ENCODE data around the gene MAPKAPK5.
A peak's percentile ranks its signal among the peaks of the same experiment; 100 is the strongest.
"Not testable (repeated sequence)": the region's sequence is repeated elsewhere in the genome, so short reads cannot be mapped to it uniquely, and the experiment has no call there.

MAPKAPK5 gene, protein sequence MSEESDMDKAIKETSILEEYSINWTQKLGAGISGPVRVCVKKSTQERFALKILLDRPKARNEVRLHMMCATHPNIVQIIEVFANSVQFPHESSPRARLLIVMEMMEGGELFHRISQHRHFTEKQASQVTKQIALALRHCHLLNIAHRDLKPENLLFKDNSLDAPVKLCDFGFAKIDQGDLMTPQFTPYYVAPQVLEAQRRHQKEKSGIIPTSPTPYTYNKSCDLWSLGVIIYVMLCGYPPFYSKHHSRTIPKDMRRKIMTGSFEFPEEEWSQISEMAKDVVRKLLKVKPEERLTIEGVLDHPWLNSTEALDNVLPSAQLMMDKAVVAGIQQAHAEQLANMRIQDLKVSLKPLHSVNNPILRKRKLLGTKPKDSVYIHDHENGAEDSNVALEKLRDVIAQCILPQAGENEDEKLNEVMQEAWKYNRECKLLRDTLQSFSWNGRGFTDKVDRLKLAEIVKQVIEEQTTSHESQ

DNA sequence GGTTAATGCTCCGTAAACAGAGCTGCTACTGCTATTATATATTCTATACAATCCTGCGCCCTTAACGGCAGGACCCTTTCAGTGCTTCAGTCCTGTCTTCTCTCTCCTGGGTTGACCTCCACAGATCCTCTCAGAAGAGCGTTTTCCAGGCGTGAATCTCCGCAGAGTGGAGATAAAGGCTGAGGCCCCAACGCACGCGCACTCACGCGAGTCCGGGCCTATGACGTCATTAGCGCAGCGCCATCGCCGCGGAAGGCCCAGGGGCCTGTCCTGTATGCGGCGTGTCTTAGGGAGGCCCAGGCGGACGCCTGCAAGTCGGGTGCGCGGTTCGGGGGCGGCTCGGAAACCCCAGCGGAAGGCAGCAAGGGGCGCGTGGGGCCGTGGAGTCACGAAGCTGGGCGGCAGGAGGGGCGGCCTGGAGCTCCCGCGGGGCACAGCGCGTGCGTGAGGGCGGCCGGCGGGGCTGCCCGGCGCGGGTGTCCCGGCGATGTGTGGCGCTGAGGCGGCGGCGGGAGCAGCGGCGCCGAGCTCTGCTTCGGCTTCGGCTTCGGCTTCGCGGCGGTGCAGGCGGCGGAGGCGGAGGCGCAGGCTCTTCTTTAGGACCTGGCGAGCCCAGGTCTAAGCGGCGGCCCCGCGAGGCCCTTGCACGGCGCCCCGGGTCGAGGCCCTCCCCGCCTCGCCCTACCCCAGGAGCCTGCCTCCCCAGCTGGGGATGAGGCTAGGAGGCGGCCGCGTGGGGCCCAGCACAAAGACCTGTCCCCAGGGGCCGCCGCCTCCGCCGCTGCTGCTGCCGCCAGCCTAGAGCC is at the start of gene MAPKAPK5:
Gene MAPKAPK5, plus strand, starts transcription at position 479 of the 806 bp plus-strand sequence. CDS start 506 bp downstream, outside the sequence.
- peak; percentile 99 for DNase-seq

DNA sequence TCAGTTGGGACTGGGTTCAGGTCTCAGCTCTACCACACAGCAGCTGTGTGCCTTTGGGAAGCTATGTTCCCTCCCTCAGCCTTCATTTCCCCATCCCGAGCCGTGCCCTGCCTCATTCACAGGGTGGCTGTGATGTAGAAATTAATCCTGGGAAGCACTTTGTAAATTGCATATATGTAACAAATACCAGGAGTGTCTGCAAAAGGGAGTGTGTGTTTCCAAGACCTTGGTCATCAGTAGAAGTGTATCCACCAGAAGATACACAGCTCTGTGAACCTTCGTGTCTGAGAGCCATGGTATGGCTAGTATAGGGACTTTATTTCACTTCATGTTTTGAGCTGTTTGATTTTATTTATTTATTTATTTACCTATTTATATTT is 49.2 kb upstream of the MAPKAPK5 start:
- no peak for DNase-seq

DNA sequence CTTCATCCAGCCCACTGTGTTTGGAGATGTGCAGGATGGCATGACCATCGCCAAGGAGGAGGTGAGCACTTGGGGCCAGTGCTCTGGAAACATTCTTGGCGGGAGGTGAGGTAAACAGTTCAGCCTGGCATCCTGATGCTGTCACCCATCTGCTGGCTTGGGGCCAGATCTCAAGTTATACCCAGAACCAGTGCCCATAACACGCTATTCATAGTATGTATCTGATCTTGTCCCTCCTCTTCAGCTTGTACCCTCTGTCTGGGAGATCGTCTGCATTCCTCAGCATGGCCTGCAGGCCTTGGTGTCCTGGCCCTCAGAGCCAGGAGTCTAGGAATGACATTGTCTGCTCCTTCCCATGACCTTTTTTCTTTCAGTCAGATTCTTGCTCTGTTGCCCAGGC is 43.8 kb upstream of the MAPKAPK5 start:
- DNase-seq = no peak

DNA sequence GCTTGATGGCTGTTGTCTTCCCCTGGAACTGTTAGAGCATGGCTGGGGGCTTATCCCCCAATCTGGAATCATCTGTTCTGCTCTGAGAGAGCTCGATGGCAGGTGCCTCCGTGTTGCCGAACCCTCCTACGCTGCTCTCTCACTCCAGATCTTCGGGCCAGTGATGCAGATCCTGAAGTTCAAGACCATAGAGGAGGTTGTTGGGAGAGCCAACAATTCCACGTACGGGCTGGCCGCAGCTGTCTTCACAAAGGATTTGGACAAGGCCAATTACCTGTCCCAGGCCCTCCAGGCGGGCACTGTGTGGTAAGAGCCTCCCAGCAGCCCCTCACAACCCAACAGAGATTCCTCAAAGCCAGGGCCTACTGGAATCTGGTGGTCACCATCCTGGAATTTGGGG is 42.3 kb upstream of the MAPKAPK5 start:
- no peak for DNase-seq

DNA sequence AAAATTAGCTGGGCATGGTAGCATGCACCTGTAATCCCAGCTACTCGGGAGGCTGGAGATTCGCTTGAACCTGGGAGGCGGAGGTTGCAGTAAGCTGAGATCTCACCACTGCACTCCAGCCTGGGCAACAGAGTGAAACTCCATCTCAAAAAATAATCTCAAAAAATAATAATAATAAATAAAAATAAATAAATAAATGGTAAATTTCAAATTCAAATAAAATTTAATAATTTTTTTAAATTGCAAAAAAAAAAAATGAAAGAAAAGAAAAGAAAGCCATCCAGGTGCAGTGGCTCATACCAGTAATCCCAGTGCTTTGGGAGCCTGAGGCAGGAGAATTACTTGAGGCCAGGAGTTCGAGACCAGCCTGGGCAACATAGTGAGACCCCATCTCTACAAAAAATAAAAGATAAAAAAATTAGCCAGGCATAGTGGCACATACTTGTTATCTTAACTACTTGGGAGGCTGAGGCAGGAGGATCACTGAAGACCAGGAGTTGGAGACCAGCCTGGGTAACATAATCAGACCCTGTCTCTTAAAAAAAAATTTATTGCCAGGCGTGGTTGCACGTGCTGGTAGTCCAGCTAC is 38.9 kb upstream of the MAPKAPK5 start:
- no peak for DNase-seq

DNA sequence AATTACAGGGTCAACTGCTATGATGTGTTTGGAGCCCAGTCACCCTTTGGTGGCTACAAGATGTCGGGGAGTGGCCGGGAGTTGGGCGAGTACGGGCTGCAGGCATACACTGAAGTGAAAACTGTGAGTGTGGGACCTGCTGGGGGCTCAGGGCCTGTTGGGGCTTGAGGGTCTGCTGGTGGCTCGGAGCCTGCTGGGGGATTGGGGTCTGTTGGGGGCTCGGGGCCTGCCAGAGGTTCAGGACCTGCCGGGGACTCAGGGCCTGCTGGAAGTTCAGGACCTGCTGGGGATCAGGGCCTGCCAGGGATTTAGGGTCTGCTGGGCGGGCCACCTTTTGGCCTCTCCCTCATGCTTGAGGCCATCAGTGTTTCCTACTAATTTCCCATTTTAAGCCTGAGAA is 38.2 kb upstream of the MAPKAPK5 start:
- no peak for DNase-seq

DNA sequence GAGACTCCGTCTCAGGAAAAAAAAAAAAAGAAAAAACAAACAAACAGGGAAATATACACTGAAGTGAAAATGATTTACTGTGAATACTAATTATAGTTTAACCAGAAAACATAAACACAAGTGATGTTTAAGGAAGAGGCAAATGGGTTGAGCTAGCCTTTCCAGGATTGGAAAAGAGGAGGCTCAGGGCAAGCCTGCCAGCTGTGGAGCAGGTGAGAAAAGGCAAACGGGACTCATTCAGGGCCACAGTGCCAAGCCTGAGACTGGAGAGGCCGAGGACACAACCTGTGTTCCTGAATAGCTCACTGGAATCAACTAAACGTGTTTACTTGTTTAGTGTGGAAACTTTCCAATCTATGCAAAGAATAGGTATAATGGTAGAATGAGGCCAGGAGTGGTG is 35.7 kb upstream of the MAPKAPK5 start:
- no peak for DNase-seq

DNA sequence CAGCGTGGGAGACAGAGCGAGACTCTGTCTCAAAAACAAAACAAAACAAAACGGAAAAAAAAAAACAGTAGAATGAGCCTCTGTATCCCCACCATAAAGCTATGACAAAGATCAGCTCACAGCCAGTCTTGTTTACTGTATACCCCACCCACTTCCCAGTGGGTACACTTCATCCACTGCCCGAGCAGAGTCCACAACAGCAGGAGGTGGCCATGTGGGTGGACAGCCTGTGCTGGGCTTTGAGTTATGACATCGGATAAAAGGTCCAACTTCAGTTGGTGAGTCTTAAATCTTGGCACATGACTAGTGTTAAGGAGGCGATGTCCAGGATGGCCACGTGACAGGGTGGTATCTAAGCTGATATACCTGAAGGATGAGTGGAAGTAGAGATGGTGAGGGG is 34.8 kb upstream of the MAPKAPK5 start:
- DNase-seq = no peak

DNA sequence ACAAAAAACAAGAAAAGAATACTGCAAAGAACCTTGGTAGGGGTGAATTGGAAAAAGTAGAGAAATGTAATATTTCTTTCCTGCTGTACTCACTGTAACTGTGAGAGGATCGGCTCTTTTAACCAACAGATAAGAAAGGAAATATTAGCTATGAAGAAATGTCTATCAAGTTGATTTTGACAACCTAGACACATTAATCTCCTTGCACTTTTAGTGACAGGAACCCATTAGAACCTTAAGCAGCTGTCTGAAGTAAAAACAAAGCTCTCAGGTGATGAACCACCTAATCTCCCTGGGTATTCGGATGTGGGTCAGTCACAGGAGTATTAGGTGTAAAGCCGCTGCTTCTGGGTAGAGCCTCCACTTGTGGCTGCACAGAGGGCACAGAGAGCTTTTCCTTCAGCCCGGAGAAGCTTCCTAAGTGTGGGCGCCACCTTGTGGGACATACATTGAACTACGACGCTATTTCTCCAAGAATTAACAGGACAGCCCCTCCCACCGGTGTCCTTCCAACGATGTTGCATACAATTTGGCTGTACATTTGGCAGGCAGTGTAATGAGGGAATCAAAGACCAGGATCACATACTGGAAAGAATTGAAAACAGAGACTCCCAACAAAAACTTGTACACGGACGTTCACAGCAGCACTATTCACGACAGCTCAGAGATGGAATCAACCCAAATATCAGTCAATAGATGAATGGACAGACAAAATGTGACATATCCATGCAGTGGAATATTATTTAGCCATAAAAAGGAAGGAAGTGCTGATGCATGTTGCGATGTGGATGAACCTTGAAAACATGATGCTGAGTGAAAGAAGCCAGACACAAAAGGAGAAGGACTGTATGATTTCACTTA is 28.9 kb upstream of the MAPKAPK5 start:
- DNase-seq = peak; percentile 72

DNA sequence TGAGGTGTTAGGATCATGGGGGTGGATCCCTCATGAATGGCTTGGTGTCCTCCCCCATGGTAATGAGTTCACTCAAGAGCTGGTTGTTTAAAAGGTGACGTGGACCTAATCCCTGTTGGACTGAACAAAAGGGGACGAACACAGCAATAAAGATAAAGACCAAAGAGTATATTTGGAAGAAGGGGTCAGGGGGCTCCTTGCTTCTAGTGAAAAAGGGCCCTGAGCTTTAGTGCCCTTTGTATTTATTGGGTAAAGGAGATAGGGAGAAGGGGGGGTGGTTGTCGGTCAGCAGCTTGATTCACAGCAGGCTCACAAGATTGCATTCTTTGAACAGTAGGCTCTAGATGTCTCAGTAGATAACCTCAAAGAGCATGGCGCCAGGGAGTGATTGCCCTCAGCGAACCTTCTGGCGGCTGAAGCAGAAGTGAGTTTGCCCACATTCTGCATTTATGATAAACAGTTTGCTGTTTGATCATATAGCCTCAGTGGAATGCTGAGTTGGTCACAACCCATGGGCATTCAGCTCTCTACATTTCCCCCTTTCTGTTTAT is 25.9 kb upstream of the MAPKAPK5 start:
- no peak for DNase-seq

DNA sequence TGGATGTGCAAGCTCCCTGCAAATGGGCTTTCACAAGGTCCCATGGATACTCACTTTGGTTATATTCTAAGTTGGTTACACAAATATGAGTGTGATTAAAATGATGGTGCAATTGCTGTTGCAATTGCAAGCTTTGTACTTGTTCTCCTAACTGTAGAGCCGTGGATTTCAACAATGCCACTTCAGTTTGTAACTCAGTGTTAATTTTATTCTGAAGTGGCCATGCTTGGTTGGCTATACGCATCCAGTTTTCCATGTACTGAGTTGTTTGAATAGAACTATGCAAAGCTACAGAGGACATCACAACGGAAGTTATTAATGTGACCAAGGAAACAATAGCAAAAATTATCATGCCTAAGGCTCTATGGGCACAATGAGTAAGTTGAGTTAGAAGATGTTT is 25.1 kb upstream of the MAPKAPK5 start:
- DNase-seq = not testable (repeated sequence)

DNA sequence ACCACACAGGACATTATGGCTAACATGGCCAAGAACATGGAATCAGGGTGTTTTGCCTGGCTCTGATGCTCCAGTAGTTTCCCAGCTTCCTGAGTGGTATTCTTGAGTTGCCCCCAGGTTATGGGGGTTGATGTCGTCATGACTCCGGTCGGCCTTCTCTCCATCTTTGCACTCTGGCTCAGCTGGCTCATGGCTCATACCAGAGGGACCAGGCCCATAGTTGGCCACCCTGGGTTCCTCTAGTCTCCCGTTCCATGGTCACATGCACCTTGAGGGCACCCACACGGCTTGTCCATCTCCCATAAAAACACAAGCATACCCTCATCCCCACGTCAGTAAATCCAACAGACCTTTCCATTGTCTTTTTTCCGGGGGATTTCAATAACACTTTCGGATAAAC is 23.7 kb upstream of the MAPKAPK5 start:
- no peak for DNase-seq

DNA sequence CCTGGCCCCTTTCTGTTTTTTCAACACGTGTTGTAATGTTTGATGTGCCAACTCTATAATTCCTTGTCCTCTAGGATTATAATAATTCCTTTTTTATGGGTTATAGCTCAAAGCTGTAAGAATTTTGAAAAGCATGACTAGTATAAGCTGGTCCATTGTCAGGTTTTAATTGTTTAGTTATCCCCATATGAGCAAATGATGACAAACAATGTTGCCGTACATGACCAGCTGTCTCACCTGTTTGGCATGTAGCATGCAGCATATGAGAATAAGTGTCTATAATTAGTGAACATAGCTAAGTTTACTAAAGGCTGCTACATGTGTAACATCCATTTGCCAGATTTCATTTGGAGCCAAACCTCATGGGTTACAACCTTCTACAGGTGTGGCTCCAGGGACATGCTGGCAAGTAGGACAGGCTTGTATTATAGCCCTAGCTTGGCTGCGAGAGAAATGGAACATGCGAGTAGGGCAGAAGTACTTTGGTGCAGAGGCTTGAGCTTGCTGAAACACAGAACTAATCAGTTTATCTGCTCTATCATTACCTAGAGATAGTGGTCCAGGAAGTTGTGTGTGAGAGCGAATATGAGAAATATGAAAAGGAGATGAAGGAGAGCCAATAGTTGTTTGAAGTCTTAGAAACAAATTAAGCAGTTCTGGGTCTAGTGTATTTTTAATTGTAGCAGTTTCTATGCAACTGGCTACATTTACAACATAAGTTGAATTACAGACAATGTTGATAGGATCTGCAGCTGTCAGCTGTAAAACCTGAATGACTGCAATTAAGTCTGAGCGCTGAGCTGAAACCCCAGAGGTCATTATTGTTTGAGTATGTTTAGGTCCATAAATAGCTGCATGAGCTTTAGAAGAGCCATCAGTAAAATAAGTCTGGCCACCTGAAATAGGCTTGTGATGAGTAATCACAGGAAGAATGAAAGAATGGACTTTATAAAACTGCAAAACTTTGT is 22.6 kb upstream of the MAPKAPK5 start:
- DNase-seq = no peak

DNA sequence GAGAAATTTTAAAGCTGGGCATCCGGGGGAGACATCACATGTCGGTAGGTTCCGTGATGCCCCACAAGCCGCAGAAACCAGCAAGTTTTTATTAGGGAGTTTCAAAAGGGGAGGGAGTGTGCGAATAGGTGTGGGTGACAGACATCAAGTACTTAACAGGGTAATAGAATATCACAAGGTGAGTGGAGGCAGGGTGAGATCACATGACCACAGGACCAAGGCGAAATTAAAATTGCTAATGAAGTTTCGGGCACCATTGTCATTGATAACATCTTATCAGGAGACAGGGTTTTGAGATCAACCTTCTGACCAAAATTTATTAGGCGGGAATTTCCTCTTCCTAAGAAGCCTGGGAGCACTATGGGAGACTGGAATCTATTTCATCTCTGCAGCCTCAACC is 21.2 kb upstream of the MAPKAPK5 start:
- not testable (repeated sequence) for DNase-seq

DNA sequence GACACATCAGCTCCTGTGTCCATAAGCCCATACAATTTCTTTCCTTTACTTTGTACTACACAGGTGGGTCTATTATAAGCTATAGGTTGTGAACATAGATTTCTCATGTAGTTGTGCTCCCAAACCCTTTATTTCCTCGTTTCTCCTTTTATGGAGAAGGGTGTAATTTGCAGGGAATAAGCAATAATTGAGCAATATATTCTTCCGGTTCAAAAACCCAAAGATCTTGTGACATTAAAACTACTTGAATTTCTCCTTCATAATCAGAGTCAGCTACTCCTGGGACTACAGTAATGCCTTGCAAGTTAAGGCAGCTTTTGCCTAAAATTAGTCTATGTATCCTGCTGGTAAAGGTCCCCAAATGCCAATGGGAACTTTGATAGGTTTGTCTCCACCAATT is 19.1 kb upstream of the MAPKAPK5 start:
- DNase-seq = no peak

DNA sequence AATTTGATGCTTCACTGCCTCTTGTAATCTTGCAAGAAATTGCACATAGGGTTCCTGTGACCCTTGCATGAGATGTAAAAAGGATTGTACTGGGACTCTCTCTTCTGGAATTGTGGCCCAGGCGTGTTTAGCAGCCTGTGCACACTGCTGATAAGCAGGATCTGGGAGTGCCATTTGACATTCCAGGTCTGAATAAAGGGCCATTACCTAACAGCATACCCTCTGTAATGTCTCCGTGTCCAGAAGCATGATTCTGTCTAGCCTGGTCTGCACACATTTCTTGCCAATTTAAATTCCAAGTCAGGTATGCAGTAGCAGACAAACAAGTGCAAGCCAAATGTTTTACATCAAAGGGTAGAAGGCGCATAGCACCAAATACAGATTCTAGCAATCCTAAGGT is 18.1 kb upstream of the MAPKAPK5 start:
- no peak for DNase-seq

DNA sequence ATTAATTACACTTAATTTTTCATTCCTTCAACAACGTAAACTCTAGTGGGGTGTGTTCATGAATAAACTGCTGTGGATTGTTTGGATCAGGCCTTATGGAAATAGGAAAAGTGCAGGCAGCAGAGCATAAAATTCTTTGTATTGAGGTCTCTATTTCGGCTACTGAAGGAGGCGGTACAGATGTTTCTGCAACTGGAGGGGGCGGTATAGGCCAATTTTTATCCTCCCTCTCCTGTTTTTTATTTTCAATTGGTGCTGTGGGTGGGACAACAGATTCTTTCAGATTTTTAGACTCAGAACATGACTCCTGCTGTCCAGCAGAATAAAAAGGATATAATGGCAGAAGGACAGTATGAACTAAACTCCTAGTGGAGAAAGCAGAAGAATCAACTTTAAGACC is 17.7 kb upstream of the MAPKAPK5 start:
- DNase-seq = not testable (repeated sequence)

DNA sequence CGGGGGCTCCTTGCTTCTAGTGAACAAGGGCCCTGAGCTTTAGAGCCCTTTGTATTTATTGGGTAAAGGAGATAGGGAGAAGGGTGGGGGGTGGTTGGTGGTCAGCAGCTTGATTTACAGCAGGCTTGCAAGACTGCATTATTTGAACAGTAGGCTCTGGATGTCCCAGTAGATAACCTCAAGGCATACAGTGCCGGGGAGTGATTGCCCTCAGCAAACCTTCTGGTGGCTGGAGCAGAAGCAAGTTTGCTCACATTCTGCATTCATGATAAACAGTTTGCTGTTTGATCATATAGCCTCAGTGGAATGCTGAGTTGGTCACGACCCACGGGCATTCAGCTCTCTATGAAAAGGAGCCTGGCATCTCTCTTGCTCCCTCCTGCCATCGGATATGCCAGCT is 16.5 kb upstream of the MAPKAPK5 start:
- no peak for DNase-seq

DNA sequence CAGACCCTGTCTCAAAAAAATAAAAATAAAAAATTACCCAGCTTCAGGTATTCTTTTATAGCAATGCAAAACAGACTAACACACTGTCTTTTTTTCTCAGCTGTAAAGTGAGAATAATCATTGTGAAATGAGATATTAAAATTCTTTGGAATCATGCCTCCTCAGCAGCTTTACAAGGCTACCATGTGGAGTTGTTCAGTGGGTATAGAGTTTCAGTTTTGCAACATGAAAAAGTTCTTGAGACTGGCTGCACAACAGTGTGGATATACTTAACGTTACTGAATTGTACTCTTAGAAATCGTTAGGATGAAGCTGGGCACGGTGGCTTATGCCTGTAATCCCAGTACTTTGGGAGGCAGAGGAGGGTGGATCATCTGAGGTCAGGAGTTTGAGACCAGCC is 15.7 kb upstream of the MAPKAPK5 start:
- no peak for DNase-seq

DNA sequence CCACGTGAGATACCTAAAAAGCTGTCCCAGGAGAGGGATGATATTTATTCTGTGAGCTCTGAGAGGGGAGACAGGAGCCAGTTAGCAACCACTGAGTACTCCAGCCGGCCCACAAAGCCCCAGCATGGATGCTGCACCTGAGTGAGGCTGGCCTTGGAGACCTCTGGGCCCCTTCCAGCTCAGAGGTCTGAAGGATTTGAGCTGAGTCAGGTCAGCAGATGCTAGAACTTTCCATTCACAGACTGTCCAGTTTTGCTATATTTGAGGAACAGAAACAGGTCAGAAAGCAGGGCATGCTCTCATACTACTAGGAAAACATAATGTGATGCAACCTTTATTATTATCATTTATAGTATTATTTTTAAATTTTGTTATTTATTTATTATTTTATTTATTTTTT is 15.0 kb upstream of the MAPKAPK5 start:
- no peak for DNase-seq

DNA sequence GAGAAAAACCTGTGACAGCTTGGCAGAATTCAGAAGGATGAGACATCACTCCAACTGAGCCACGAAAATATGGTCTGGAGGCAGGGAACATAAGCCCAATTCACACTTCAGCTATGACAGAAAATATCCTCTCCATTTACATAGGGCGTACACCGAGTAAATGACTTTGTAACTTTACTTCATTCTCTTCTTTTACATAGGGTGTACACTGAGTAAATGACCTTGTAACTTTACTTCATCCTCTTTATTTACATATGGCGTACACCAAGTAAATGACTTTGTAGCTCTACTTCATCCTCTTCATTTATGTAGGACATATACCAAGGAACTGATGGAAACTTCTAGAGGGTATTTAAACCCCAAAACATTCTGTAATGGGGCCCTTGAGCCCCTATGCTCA is 14.1 kb upstream of the MAPKAPK5 start:
- no peak for DNase-seq
